ENCODE measurements around the gene ACSS1.

- TF ChIP-seq CTCF (conservative IDR thresholded peaks at IDR 0.05), result no peak
- TF ChIP-seq EZH2 (IDR thresholded peaks at IDR 0.05; ENCODE audit: low read depth), result no peak
These were observed 4.0 kb upstream of the ACSS1 start for GRCh38 chr20:25061821-25062530.
